HepG2 (cell line): ENCODE results near the gene LDB3. TPM values are rescaled to one million over a fixed set of nuclear protein-coding genes. Genes with fewer than 3 reads are reported as not detected.
A peak's percentile ranks its signal among the peaks of the same experiment; 100 is the strongest.

ENCODE experiments used
- ATAC-seq: fragments of 200-7000 bp; cut with Tn5 transposase; 3 replicates; pipeline ENCODE4 v1.9.1; 2020; ENCODE audit warnings: mild to moderate bottlenecking, moderate library complexity
- BruUV-seq: library from RNA; stranded (reverse); fragments of 400-500 nt; replicated peaks from 2 replicates; lab custom pipeline; 2021; lab: Mats Ljungman, UMichigan
- CTCF ChIA-PET: fragments of 300-600 bp; formaldehyde crosslinking; extraction: SDS; loops from one replicate; lab custom pipeline; 2021; ENCODE audit warnings: low total read pairs, inconsistent platforms, low intra/inter-chr PET ratio; lab: Yijun Ruan, JAX
- POLR2A ChIA-PET: fragments of 350-600 bp; sonication (Branson Sonifier 250); formaldehyde crosslinking; loops from one replicate; lab custom pipeline; 2020; ENCODE audit warnings: antibody characterized with exemption, inconsistent platforms; lab: Yijun Ruan, JAX
- DNase-seq: peaks from one replicate; pipeline ENCODE4 v3.0.0-alpha.2; 2015; ENCODE audit warnings: low spot score
- FAIRE-seq: peaks from 3 replicates; lab custom pipeline; 2011; peaks lifted over from hg19 to GRCh38; lab: Jason Lieb, UNC
- H2AFZ ChIP-seq: one replicate; pipeline ENCODE4 v1.6.1; 2011; ENCODE audit warnings: low read length, inconsistent platforms
- H3K27ac ChIP-seq: fragments of 300-600 bp; 3 replicates; pipeline ENCODE4 v1.8.0; 2011; ENCODE audit warnings: mixed run types, mild to moderate bottlenecking, mixed read lengths, low read length, inconsistent platforms; ENCODE audit not compliant: insufficient read depth; ENCODE audit errors: extremely low read length
- H3K27me3 ChIP-seq, 2 experiments: fragments of 200-600 bp in 1 of 2; 2 replicates in 1 of 2; 3 replicates in 1 of 2; pipeline versions ENCODE4 v1.6.0 to v1.8.0; 2011; ENCODE audit warnings: low read length in 2 of 2, mild to moderate bottlenecking in 2 of 2, moderate library complexity in 2 of 2, inconsistent platforms in 1 of 2; ENCODE audit not compliant: insufficient read depth in 2 of 2, control insufficient read depth in 1 of 2
- H3K36me3 ChIP-seq, 2 experiments: fragments of 200-600 bp in 1 of 2; replicated peaks in 1 of 2; 2 replicates in 1 of 2; 3 replicates in 1 of 2; pipeline versions ENCODE4 v1.5.1 to v1.8.0; 2011; ENCODE audit warnings: low read length in 2 of 2, inconsistent platforms in 1 of 2; ENCODE audit not compliant: insufficient read depth in 2 of 2, control insufficient read depth in 1 of 2
- H3K4me1 ChIP-seq: 2 replicates; pipeline ENCODE4 v1.5.1; 2012; ENCODE audit warnings: low read length, inconsistent platforms; ENCODE audit not compliant: insufficient read depth
- H3K4me2 ChIP-seq: 2 replicates; pipeline ENCODE4 v1.6.0; 2011; ENCODE audit warnings: low read depth, low read length, inconsistent platforms
- H3K4me3 ChIP-seq, 3 experiments: fragments of 200-600 bp in 1 of 3; sonication (generic), shearing (Covaris generic) in 1 of 3; replicated peaks in 1 of 3; 2 replicates each; pipeline ENCODE4 v1.5.1; 2011 to 2016; ENCODE audit warnings: low read length in 3 of 3, inconsistent platforms in 2 of 3, low read depth in 2 of 3, mild to moderate bottlenecking in 2 of 3, control low read depth in 1 of 3, mixed read lengths in 1 of 3; ENCODE audit not compliant: insufficient read depth in 1 of 3
- H3K79me2 ChIP-seq: one replicate; pipeline ENCODE4 v1.6.1; 2011; ENCODE audit warnings: low read length, inconsistent platforms; ENCODE audit not compliant: insufficient read depth
- H3K9ac ChIP-seq: 2 replicates; pipeline ENCODE4 v1.6.0; 2011; ENCODE audit warnings: mild to moderate bottlenecking, low read depth, low read length, inconsistent platforms; ENCODE audit not compliant: insufficient read depth
- H3K9me3 ChIP-seq: 2 replicates; pipeline ENCODE4 v1.5.1; 2012; ENCODE audit warnings: mild to moderate bottlenecking, low read length
- H4K20me1 ChIP-seq: 2 replicates; pipeline ENCODE4 v1.6.0; 2011; ENCODE audit warnings: inconsistent platforms, mild to moderate bottlenecking, low read length, moderate library complexity; ENCODE audit not compliant: insufficient read depth
- ARHGAP35 ChIP-seq: sonication (generic); formaldehyde crosslinking; IDR thresholded peaks from 2 replicates; pipeline ENCODE4 v1.9.0; 2022; ENCODE audit warnings: mild to moderate bottlenecking, inconsistent platforms, moderate library complexity, missing genetic modification reagents, borderline replicate concordance
- CTCF ChIP-seq: sonication (generic); formaldehyde crosslinking; IDR thresholded peaks from 2 replicates; pipeline ENCODE4 v1.5.0; 2020; ENCODE audit warnings: mild to moderate bottlenecking, missing genetic modification reagents, moderate library complexity
- FOXO1 ChIP-seq: sonication (generic); formaldehyde crosslinking; IDR thresholded peaks from 2 replicates; pipeline ENCODE4 v1.4.0; 2020; ENCODE audit warnings: missing genetic modification reagents
- JUND ChIP-seq: sonication (generic); formaldehyde crosslinking; IDR thresholded peaks from 2 replicates; pipeline ENCODE4 v1.8.0; 2022; ENCODE audit warnings: mild to moderate bottlenecking, missing genetic modification reagents
- MTERF4 ChIP-seq: sonication (generic); formaldehyde crosslinking; IDR thresholded peaks from 2 replicates; pipeline ENCODE4 v1.8.0; 2023; ENCODE audit warnings: mild to moderate bottlenecking, missing genetic modification reagents
- RBAK ChIP-seq: sonication (generic); formaldehyde crosslinking; IDR thresholded peaks from 2 replicates; pipeline ENCODE4 v1.5.1; 2020; ENCODE audit warnings: mild to moderate bottlenecking, missing genetic modification reagents
- SMC3 ChIP-seq: IDR thresholded peaks from 2 replicates; pipeline ENCODE4 v1.6.1; 2011; ENCODE audit warnings: low read length, improper control_type of control experiment
- STAG1 ChIP-seq: sonication (generic); formaldehyde crosslinking; IDR thresholded peaks from 2 replicates; pipeline ENCODE4 v1.4.0; 2020; ENCODE audit warnings: missing genetic modification reagents
- ZEB1 ChIP-seq: IDR thresholded peaks from 2 replicates; pipeline ENCODE4 v1.6.1; 2012; ENCODE audit warnings: mild to moderate bottlenecking, low read depth, inconsistent platforms; ENCODE audit not compliant: insufficient replicate concordance
- ZNF143 ChIP-seq: sonication (generic); formaldehyde crosslinking; IDR thresholded peaks from 2 replicates; pipeline ENCODE4 v1.4.0; 2020; ENCODE audit warnings: missing genetic modification reagents
- ZNF251 ChIP-seq: sonication (generic); formaldehyde crosslinking; IDR thresholded peaks from 2 replicates; pipeline ENCODE4 v1.9.0; 2021; ENCODE audit warnings: mild to moderate bottlenecking, missing genetic modification reagents
- ZNF253 ChIP-seq: sonication (generic); formaldehyde crosslinking; IDR thresholded peaks from 2 replicates; pipeline ENCODE4 v1.8.0; 2022; ENCODE audit warnings: mild to moderate bottlenecking, missing genetic modification reagents, borderline replicate concordance
- ZNF605 ChIP-seq: sonication (generic); formaldehyde crosslinking; IDR thresholded peaks from 2 replicates; pipeline ENCODE4 v1.8.0; 2022; ENCODE audit warnings: mild to moderate bottlenecking, missing genetic modification reagents
- WGBS: methylation state at CpG from one replicate; pipeline ENCODE4 v1.1.6; 2017; ENCODE audit warnings: low lambda C conversion rate; 5-methylcytosine and 5-hydroxymethylcytosine counted together
- in situ Hi-C: cut with HindIII; loops from 2 replicates; pipeline ENCODE4 v1.10.0; 2017; ENCODE audit warnings: low pct_unique_long_range_greater_than_20kb; ENCODE audit not compliant: extremely low pct_ligation_motif_present
- intact Hi-C: fragments of 100-400 bp; cut with micrococcal nuclease; formaldehyde crosslinking; loops from one replicate; pipeline ENCODE4 v1.10.0; 2022; ENCODE audit not compliant: unreplicated experiment
- polyA plus RNA-seq, 8 experiments: library from polyadenylated mRNA; depleted of rRNA in 3 of 8; stranded (reverse) in 7 of 8; unstranded in 1 of 8; fragments of >200 nt; fragmentation: Illumina TruSeq in 4 of 8; extraction: Trizol in 4 of 8; gene quantifications; 2 replicates each; pipeline versions ENCODE4 v1.2.1 to v1.2.3, GENCODE V29; 2011 to 2016; ENCODE audit warnings: low read depth in 4 of 8, missing spikeins in 1 of 8, mixed read lengths in 1 of 8; ENCODE audit not compliant: insufficient read depth in 1 of 8
- total RNA-seq, 5 experiments: library from RNA; depleted of rRNA; stranded (reverse); fragments of >200 nt; fragmentation: Illumina TruSeq; extraction: Trizol; gene quantifications; 2 replicates each; pipeline ENCODE4 v1.2.3, GENCODE V29; 2016; ENCODE audit warnings: low read depth in 1 of 5

The LDB3 gene
- total and polyA plus RNA-seq, 2 of the 13 experiments (the other 11 are each of a cell fraction or from before 2014, with no cell fraction given): not detected

DNA sequence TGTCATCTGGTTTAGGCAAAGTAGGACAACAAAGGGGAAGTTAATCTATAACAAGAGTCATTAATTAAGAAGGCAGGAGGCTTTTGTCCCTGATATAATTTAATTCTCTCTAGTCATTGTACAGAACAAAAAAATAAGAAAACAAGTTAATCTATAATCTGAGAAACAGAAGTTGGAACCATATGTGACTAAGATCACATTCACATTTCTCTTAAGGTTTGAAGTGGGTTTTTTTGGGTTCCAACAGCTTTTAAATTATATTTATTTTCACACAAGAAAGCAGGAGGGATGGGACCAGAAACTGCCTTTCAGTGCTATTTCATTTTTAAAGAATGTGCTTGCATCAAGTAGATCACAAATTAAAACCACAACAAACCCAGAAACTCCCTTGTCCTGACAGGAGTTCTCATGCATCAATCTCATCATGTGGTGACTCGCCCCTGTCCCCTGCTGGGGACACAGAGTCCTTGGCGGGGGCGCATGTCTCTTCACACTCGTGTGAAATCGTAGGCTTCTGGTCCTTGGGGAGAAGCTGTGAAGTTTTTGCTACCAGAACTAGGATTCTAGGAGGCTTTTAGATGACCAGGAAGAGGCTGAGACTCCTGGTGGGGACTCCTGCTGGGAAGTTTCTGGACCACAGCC is 24.0 kb upstream of the LDB3 start:
- H3K9me3 ChIP-seq: no peaks in the 10 kb centered on the region
- no peaks in the 10 kb centered on the region for H4K20me1 ChIP-seq
- FAIRE-seq (peak; percentile 18), DNase-seq (peak; percentile 10), ATAC-seq (peak; percentile 83)
- BruUV-seq: no TSS peak
- intact Hi-C loops: loop anchor here (5.0 kb wide), 1 partner anchor 52 kb away; no protein-coding TSS in a partner anchor
- no peaks in the 10 kb centered on the region for H3K79me2 ChIP-seq
- in situ Hi-C loops: no loop called here
- TF ChIP-seq FOXO1 (CRISPR knock-in tag) (no peak), SMC3 (peak; percentile 50), STAG1 (CRISPR knock-in tag) (peak; percentile 58), CTCF (CRISPR knock-in tag) (peak; percentile 53)
- CTCF ChIA-PET: no interaction called here
- no peak overlapping the region for H3K4me2 ChIP-seq
- no peak overlapping the region for H3K27ac ChIP-seq
- WGBS: 11% methylated on average over 4 of the region's 5 CpGs
- no peak overlapping the region for H3K4me3 ChIP-seq
- H3K9ac ChIP-seq: no peak overlapping the region
- POLR2A ChIA-PET: no interaction called here
- H3K4me1 ChIP-seq: no peaks in the 10 kb centered on the region
- no peak overlapping the region for H2AFZ ChIP-seq
- no peaks in the 10 kb centered on the region for H3K36me3 ChIP-seq
- H3K27me3 ChIP-seq: peaks cover 3 to 16% of the 10 kb centered on the region in 2 experiments; a peak in 3 of 5 replicates

- ATAC-seq: peak; percentile 36; the same call in 2 of the 3 replicates
- Histone ChIP-seq H2AFZ (no peak overlapping the region), H3K27me3 (peaks cover 5 to 20% of the 10 kb centered on the region in 2 experiments; a peak in 3 of 5 replicates), H3K9ac (no peak overlapping the region), H3K9me3 (no peaks in the 10 kb centered on the region), H3K4me3 (no peak overlapping the region), H3K4me2 (no peak overlapping the region), H3K79me2 (no peaks in the 10 kb centered on the region), H3K27ac (no peak overlapping the region), H3K4me1 (no peaks in the 10 kb centered on the region), H4K20me1 (no peaks in the 10 kb centered on the region), H3K36me3 (no peaks in the 10 kb centered on the region)
- BruUV-seq: no TSS peak
- no peak for DNase-seq
- POLR2A ChIA-PET: no interaction called here
- TF ChIP-seq ARHGAP35 (CRISPR knock-in tag) (no peak), ZNF143 (no peak), JUND (CRISPR knock-in tag) (no peak), ZNF251 (CRISPR knock-in tag) (no peak), RBAK (CRISPR knock-in tag) (no peak), MTERF4 (CRISPR knock-in tag) (no peak), ZNF253 (CRISPR knock-in tag) (no peak), ZNF605 (CRISPR knock-in tag) (no peak), ZEB1 (no peak)
- in situ Hi-C loops: no loop called here
- intact Hi-C loops: loop anchor here (5.0 kb wide), 1 partner anchor 53 kb away; no protein-coding TSS in a partner anchor
- no peak for FAIRE-seq
- 61% methylated on average over 3 of the region's 5 CpGs for WGBS
- CTCF ChIA-PET: no interaction called here
These were observed 23.4 kb upstream of the LDB3 start for GRCh38 chr10:86644794-86645445.
